Measurements from ENCODE around the gene SMYD5.

The SMYD5 gene

DNA sequence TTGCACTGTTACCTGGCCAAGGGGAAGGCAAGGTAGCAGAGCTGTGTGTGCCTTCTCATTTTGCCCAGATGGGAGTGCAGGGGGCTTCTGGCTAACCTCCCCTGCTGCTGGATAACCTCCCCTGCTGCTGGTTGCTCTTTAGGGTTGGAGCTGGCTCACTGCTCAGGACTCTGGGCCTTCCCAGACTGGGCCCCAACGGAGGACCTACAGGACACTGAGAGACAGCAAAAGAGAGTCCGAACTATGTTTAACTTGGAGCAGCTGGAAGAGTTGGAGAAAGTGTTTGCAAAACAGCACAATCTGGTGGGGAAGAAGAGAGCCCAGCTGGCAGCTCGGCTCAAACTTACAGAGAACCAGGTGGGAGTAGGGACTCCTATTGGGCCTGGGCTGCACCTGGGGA, 5.8 kb upstream of the SMYD5 start:
- DNase-seq = no peak

GRCh38 chr2:73210019-73210418, 4.0 kb upstream of the SMYD5 start:
- no peak for DNase-seq

DNA sequence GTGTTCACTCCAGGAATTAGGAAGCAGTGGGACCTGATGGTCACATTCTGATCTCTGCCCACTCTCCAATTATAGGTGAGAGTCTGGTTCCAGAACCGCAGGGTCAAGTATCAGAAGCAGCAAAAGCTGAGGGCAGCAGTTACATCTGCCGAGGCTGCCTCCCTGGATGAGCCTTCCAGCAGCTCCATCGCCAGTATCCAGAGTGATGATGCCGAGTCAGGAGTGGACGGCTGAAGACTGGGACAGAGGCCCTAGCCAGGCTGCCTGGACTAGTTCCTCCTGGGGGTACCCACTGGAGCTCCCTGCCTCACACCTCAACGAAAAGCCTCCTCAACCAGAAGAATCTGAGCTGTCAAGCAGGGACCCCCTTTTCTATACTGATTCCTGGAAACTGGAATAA, 3.3 kb upstream of the SMYD5 start:
- DNase-seq = no peak

GRCh38 chr2:73212098-73212447, 2.0 kb upstream of the SMYD5 start:
- no peak for DNase-seq

- peak; percentile 72 for DNase-seq
Measured at GRCh38 chr2:73212448-73213176, 1.4 kb upstream of the SMYD5 start.

DNA sequence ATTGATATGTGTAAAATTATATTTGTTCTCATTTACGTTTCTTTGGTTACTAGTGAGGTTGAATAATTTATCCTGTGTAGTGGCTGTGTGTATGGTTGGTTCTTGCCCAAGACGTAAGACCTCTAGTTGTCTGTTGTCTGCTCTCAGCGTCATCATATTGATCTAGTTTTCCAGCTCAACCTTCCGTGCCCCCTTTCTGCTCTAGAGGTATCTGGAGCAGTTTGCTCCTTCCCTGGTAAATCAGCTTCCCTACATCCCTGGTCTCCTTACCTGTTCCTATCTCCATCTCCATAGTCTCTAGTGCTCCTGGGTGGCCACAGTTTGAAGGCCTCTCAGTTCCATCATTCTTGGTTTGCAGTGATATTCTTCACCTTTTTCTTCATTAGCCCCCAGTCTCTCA, 1.2 kb downstream of the SMYD5 start:
- no peak for DNase-seq

DNA sequence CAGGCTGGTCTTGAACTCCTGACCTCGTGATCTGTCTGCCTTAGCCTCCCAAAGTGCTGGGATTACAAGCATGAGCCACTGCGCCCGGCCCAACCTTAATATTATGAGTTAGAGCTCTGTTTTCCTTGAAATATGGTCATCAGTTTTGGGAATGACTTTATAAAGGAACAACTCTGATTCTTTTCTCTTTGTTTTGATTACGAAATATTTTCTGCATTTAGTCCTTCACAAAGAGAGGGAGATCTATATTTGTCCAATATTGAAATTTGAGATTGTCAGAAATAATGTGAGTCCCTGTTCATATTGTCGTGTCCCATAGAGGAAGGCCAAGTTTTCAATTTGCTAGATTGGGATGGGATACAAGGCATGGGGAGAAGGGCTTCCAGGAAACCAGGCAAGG, 3.1 kb downstream of the SMYD5 start:
- no peak for DNase-seq

- DNase-seq = no peak
Measured at GRCh38 chr2:73217826-73218225, 3.8 kb downstream of the SMYD5 start.

DNA sequence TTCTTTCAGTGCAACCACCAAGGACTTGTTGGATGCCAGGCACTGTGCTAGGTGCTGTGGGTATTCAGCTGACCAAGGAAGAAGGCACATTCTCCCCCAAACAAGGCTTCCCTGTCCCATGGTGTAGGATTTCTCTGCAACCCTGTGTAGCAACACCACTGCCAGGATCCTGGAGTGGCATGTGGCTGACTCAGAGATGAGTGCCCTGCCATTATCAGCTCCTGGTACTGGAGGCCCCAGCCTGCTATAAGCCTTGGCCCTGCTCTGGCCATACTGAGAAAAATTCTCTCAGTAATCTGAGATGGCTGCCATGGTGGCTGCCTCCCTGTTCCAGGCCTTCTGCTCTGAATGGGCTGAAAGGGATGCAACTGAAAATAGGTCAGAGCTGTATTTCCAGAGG, 4.3 kb downstream of the SMYD5 start:
- no peak for DNase-seq

DNA sequence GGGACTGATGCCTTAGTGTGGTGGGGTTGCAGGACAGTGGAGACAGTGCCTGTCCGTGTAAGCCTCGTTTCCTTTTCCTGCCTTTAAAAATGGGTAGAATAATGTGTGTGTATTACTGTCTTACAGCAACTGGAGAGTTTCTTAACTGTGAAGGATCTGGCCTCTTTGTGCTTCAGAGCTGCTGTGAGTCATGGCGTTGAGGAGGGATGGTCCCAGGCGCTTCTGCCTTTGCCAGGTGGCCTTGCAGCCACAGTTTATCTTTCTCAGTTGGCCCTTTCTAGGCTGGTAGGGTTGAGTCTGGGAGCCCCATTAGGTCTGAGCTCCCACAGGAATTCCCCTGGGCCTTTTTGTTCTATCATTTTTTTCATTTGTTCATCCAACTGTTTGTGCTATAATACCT, 9.8 kb downstream of the SMYD5 start:
- DNase-seq = no peak

- DNase-seq = no peak
Measured at GRCh38 chr2:73225513-73226360, 11.7 kb downstream of the SMYD5 start.

DNA sequence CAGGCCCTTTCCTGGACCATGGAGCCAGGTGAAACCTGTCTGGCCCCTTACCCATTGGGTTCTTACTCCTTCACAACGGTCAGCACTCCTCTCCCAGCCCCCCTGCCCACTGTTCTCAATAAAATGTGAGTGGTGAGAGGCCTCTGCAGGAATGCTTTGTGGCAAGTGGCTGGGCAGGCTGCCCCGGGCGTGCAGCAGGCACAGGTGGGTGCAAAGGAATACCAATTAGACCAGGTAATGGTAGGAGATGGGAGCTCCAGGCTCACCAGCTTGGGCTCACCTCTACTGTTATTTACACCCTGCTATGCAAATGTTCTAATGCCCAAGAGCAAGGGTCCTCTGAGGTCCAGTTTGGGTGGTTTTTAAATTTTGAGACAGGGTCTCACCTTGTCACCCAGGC, 13.0 kb downstream of the SMYD5 start:
- no peak for DNase-seq

DNA sequence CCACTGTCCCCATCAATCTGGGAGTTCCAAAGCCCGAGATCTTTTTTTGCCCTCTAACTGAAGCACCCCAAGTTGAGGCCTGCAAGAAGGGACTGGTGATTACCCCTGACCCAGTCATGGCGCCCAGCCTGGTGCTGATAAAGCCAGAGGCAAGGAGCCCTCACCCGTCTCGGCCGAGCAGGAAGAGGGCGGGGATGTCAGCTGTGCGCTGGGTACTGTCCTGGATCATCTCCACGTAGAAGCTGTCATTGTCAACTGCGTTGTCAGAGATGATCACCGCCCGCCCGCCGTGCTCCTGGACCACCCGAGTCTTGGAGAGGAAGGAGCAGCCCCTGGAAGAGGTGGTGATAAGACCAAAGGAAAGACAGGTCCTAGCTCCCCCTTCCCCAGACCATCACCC, 14.6 kb downstream of the SMYD5 start:
- DNase-seq = no peak

GRCh38 chr2:73232403-73233153, 18.5 kb downstream of the SMYD5 start:
- peak; percentile 17 for DNase-seq

DNA sequence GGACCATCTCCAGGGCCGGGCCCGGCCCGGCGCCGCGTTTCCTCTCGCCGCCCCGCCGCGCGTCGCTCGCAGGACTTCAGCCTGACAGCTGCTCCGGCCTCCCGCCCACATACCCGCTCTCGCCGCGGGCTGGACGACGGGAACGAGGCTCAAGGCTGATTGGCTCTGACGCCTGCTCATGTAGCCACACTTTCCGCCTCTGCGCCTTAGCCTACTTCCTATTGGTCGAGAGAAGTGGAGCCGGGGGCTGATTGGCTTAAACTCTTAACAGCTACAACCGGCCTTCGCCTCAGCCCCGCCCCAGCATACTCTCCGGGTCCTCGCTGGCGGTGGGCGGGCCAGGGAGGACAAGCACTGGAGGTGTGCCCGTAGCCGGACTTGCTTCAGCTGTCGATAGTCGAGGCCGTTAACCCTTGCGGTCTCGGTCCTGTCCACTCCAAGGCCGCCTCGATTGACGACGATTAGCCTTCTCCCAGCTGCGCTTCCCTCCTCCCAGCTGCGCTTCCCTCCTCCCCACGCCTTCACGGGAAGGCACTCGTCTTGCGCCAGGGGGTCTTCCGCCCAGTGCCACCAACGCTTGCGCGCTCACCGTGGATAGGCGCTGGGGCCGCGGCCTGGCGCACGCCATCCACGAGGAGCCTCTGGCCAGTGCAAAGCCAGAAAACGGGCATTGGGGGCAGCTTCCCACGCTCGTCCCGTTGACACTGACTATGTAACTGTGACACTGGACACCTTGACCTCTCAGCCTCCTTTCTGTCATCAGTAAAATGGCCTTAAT, 19.3 kb downstream of the SMYD5 start, which contains the start of gene PRADC1:
PRADC1 (minus strand) TSS at position 86 of the 778 bp plus-strand sequence; CDS start at position 7, 79 bp downstream.
- peak; percentile 85 for DNase-seq

- peak; percentile 79 for DNase-seq
Measured at GRCh38 chr2:73233932-73234832, 20.1 kb downstream of the SMYD5 start, which contains the start of gene CCT7. Gene CCT7 (plus strand): TSS chr2:73234308. CDS start chr2:73234379, 71 bp downstream.

GRCh38 chr2:73235315-73236028, 21.4 kb downstream of the SMYD5 start:
- no peak for DNase-seq

DNA sequence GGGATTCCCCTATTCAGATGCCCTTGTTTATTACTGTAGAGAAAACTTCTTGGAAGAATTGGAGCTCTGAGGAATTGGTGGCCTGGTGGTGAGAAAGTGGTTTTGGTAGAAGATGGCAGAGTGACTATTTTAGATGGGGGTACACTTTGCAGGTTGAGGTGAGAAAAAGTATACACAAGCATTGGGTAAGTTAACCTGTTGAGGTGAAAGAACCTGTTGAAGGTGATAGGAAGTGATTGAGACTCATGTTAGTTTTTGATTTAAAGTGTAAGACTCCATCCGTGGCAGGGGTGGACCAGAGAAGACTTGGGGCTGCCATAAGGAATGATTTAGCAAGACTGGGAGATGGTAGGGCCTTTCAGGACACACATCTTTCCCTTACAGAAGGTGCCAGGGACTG, 23.1 kb downstream of the SMYD5 start:
- DNase-seq = no peak

DNA sequence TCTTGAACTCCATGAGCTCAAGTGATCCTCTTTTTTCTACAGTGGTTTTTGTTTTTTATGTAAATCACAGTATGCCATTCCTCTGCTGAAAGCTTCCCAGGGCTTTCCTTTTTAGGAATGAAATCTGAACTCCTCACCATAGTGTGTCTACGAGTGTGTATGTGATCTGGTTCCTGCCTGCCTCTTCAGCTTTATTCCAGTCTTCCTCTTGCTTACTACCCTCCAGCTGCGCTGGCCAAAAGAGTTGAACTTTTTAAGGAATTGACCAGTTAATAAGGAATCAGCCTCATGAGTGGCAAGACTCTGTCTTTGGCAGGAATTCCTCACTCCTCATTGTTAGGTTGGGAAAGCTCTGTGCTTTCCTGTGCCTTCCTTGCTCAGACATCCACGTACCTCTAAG, 24.1 kb downstream of the SMYD5 start:
- DNase-seq = no peak

DNA sequence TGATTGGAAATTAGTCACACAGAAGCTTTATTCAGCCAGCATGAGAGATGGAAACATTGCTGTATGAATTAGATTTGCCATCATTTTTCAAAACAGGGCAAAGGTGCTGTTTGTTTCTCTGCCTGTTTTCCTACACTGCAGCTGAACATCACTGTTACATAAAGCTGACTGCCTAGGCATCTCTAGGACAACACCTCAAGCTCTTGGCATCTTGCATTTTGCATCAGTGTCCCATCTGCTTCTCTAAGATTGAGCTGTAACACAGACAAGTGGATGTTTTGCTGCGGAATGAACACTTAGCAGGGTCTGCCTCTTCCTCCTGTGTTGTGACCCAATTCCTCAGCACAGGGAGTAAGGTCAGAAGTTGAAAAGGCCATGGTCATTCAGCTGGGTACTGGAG, 24.9 kb downstream of the SMYD5 start:
- DNase-seq = no peak

GRCh38 chr2:73239776-73240175, 25.7 kb downstream of the SMYD5 start:
- no peak for DNase-seq
